Cardiac fibroblast (primary cell): Measurements from ENCODE around the gene NEDD4L.

Experiments
- DNase-seq, 2 donors: peaks; one replicate each; pipeline versions ENCODE4 v3.0.0 to v3.0.0-alpha.2; 2010; ENCODE audit warnings: low read depth in 2 of 2
- H3K4me3 ChIP-seq, 2 donors: replicated peaks in 1 of 2; 1 replicate in 1 of 2; 2 replicates in 1 of 2; pipeline ENCODE4 v1.5.1; 2011; ENCODE audit warnings: low read depth in 2 of 2, low read length in 2 of 2, mild to moderate bottlenecking in 2 of 2, moderate library complexity in 1 of 2
- CTCF ChIP-seq: IDR thresholded peaks from one replicate; pipeline ENCODE4 v1.5.1; 2011; ENCODE audit warnings: low read depth, mild to moderate bottlenecking, low read length, inconsistent platforms

Gene NEDD4L

GRCh38 chr18:58341916-58342315 is 297.9 kb downstream of the NEDD4L start:
- no peak for DNase-seq
- no peak for TF ChIP-seq CTCF
- H3K4me3 ChIP-seq = no peak overlapping the region

DNA sequence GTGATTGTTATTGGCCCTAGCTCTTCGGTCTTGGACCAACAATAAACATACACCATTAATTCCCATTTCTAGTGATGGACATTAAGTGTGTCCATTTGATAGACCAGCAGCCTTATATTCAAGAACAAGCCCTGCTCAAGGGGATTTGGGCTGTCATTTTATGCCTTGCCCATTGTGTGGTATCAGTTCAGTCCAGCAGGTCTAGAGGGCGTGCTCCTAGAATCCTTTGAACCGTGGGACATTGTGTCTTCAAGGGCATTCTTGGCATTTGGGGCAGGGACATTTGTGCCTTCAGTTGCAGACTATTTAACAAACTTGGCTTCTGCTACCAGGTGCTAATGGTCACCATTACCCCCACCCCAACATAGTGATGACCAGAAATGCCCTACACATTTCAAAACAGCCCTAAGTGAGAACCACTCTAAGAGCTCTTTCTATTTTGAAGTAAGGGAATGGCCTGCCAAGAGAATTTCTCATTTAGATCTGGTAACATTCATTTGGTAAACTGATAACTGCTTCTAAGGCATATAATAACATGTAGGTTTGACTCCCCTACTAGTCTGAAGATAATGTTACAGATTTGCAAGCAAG is 300.1 kb downstream of the NEDD4L start:
- no peak for TF ChIP-seq CTCF
- no peak overlapping the region for H3K4me3 ChIP-seq
- no peak for DNase-seq

DNA sequence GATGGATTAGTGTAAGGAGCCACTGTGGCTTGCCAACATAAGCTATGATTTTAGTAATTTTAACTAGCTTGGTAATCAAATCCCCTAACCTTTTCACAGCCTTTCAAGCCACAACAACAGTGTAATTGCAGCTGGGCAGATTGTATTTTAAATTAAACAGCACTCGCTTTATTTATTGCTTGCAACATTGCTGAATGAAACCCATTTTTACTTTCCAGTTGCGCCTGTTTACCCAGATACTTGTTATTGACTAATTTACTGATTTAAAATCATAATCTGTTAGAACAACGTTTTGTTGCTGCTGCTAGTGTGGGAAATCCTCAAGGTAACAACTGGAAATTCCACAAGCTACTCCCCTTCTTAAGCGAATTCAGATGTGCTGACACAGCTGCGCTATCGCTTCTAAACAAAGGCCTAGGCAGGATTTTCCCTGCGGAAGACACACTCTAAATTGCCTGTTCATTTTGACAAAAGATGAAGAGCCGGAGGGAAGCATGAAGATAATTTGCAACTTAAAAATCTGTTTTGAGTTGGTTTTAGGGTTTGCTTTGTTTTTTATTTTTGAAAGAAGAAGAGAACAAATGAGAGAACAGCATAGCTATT is 300.9 kb downstream of the NEDD4L start:
- H3K4me3 ChIP-seq = no peak overlapping the region
- TF ChIP-seq CTCF = no peak
- DNase-seq = no peak

GRCh38 chr18:58345875-58346274 is 301.8 kb downstream of the NEDD4L start:
- no peak for DNase-seq
- no peak overlapping the region for H3K4me3 ChIP-seq
- no peak for TF ChIP-seq CTCF

- H3K4me3 ChIP-seq = no peak overlapping the region
- no peak for TF ChIP-seq CTCF
- DNase-seq = no peak
Measured at GRCh38 chr18:58347135-58347534, 303.1 kb downstream of the NEDD4L start.

GRCh38 chr18:58348517-58348916 is 304.5 kb downstream of the NEDD4L start:
- no peak for TF ChIP-seq CTCF
- no peak for DNase-seq
- no peak overlapping the region for H3K4me3 ChIP-seq

DNA sequence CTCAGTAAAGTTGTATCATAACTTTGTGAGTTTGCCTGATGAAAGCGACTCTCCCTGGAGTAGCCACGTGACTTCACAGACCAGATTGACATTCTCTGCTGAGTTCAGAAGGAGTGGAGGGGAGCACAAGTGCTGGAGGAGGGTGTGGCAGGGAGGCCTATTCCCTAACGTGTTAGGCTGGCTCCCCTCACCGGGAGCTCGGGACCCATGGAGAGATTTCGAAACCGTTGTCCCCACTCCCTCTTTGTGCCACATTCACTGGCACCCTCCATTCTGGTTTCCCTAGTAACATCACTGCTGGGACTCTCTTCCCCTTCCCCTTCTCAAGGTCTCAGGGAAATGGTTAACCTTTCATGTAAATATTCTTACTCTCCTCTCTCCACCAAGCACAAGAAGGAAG is 304.9 kb downstream of the NEDD4L start:
- DNase-seq = no peak
- no peak for TF ChIP-seq CTCF
- H3K4me3 ChIP-seq = no peak overlapping the region
